COLO668 (cell line): ENCODE measurements around the gene FAM180A.

Source experiments
- DNase-seq: peaks from one replicate; lab custom pipeline; 2025; ENCODE audit not compliant: unreplicated experiment; lab: John Stamatoyannopoulos, UW

The FAM180A gene

DNA sequence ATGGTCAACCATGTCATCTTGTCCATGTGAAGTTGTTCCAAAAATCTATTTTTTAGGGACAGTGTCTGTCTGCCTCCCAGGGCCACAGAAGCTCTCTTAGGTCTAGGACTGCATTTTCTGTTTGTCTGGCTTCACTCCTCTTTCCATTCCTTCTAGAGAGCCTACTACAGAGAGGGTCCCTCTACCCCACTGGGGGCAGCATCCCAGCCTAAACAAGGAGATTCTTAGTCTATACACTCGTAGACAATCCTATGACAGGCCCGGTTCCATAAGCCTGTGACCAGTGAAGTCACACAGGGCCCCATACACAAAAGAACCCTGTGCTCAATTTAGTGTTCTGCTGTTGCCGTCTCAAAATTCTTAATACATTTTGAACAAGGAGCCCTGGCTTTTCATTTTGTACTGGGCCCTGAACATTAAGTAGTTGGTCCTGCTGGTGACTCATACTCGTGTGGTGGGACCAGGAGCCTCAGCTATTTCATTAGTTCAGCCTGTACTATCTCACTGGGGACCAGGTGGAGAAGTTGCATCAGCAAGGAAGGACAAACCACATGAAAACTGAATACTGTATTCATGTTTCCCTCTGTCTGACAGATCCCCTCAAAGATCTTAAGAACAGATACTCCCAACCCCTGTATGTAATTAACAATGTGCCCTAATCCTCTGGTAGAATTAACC, 23.5 kb upstream of the FAM180A start:
- DNase-seq, result no peak

DNA sequence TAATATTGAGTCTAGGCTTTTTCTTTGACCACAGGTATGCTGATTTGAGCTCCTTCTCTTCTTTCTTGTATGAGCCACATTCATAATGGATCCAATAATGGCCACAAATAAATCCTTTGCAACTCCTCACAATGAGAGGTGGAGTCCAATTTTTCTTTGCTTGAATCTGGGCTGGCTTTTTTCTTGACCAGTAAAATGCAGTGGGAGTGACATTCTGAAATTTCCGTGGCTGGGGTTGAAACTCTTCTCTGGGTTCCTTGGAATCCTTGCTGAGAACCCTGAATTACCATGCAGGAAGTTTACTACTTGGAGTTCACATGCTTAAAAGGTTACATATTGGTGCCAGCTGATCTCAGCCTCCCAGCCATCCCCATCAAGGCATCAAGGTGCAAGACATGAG, 22.4 kb upstream of the FAM180A start:
- DNase-seq, result no peak

DNA sequence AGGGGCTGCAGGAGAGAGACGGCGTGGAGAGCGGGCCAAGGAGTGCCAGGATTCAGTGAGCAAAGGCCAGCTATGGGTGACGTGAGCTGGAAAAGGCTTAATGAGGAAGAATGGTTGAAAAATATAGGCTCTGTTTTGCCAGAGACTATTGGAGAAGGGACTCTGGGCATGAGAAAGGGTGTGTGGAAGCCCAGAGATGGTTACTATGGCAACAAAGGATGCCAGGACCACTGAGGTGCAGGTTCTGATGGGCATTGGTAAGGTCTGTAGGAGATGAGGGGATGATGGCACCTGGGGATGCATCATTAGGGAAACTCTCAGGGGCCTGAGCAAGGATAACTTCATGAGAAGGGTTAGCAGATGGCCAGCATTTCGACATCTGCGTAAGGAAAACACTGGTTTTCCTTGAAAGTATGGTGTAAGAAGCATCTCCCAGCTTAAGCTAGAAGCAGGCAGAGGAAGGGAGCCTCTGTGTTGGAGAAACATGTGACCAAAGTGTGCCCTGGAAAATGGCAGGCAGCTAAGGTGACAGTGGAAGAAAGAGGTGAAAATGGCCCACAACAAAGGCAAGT, 21.6 kb upstream of the FAM180A start:
- no peak for DNase-seq

DNA sequence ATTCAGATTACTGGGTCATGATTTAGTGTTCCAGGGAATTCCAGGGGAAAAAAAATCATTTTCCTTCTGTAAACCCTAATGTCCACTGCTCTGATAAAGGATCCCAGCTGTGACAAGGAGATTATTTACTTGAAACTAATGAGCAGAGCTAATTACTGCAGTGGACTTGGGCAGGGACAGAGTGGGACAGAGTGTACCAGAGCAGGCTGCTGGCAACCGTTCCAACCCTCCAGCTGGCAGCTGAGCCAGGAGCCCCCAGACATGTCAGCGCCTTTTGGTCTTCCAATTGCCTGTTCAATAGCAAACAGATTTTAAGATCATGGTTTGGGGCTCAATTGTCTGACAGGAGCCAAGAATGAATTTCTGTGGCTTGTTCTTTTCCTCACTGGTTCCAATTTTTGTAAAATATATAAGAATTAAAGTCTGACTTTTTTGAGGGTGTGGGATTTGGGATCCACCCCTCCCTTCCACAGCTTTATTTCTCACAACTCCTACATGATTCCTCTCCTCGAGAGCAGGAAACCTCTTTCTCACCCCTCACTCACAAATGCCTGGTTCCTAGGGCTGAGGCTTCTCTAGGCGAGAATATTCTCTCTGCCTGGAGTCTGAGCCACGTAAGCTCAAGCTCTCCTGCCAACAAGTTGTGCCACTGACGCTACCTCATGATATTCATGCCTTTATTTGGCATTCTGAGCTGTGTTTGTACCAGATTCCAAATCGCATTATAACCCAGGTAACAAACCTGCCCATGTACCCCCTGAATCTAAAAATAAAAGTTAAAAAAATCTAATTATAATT, 20.6 kb upstream of the FAM180A start:
- DNase-seq, result no peak

DNA sequence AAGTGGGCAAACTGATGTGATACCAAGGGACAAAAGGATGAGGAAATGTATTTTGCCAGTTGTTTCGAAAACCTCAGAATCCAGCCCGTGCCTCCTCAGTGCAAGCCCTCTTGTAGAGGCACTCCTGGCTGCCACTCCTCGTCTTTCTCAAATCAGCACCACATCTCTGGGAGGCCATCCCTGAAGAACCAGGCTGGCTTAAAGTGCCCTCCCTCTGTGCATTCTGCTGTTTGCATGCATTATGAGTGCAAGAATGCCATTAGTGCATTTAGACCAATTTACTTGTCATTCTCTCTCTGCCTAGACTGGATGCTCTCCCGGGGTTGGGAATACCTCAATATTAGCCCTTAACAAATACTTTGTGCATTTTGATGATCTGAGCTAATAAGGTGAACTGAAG, 19.9 kb upstream of the FAM180A start:
- DNase-seq, result no peak

DNA sequence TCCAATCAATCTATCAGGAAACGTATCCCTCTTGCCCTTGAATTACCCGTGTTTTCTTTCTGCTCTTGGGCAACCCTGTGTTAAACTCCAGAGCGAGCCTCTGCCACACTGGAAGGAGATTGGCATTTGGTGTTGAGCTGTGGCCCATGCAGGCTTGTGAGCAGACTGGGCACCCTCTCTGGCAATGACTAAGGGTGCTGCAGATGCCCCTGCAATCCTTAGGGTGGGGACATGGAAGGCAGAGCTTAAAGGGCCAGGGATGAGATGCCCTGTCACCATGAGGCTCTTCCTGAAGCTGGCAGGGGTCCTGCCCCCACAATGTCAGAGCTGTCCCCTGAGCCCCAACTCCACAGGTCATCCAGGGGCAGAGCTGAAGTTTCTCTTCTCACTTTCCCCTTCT, 19.5 kb upstream of the FAM180A start:
- DNase-seq, result no peak

DNA sequence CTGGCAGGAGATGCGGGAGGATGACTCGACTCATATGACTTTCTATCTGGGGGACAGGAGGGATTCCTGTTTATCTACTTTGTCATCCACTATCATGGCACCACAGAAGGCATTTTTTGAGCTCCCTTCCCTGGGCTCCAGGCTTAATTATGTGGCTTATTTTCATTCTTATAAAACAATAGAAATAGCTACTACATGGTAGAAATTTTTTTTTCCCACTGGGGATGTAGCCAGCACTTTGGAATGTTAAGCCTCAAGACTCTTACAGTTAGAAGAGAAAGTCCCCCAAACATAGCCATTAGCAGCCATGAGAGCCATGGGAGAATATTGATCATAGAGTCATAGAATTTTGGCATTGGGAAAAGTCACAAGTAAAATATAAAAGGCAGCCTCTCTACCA, 14.6 kb upstream of the FAM180A start:
- DNase-seq, result no peak

DNA sequence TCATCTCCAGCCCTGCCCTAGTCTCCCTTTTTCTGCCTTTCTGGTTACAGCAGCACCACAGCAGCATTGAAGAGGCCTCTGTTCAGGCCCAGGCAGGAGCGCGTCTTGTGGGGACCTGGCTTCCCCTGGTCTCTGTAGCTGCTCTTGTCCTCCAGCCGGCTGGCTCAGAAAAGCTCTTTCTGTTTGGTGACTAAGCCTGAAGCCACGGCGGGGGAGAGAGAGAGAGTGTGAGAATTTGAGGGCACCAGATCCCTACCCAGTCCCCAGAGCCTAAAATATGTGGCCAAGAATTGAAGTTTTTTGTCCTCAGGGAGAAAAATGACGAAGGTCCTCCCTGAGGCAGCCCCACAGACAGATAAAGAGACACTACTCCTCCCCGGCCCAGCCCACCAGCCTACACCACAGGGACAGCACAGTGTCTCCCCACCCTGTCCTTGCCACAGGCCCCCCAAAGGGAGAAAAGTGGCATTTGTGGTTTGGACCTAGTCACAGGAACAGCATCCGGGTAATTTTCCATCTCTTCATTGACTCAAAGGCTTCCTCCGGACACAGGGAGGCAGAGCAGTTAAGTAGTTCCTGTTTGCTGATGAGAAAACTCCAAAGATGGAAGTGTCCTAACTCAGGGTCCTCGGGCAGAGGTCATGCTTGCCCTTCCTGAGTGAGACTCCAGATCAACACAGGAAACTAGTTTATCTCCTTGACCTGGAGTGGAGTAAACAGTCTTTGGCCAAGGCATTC, 13.3 kb upstream of the FAM180A start:
- DNase-seq, result no peak

DNA sequence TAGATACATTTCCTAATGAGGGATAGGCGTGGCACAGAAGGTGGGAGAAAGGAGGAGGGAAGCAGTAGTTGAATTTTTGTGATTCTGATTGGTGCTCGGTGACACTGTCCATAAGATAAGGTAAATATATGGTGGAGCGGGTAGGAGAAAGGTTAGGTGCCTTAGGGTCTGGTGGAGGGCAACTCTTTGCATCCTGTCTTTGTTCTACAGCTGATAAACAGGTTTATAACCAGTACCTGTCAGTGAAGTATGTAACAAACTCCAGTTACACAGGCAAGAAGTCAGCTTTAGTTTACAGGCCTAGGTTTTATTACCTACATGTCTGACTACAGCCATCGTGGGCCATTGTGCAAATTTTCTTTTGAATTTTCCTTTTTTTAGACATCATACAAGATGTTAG, 10.9 kb upstream of the FAM180A start:
- DNase-seq, result no peak

DNA sequence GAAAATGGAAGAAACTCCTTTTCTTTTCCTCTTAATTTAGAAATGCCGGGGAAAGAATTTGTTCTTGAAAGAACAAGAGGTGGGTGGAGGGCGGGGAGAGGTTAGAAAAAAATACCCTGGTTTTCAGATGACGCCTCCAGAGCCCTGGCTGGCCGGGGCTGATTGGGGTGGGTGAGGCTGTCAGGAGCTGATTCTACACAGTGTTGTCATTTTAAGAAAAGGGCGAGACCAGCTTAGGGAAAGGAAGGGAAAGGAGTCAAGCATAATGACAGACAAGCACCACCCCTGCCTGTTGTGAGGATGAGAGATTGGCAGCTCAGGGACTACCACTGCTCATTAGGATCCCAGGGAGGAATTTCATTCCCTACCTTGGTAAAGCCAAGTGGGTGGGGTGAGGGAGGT, 9.9 kb upstream of the FAM180A start:
- no peak for DNase-seq

DNA sequence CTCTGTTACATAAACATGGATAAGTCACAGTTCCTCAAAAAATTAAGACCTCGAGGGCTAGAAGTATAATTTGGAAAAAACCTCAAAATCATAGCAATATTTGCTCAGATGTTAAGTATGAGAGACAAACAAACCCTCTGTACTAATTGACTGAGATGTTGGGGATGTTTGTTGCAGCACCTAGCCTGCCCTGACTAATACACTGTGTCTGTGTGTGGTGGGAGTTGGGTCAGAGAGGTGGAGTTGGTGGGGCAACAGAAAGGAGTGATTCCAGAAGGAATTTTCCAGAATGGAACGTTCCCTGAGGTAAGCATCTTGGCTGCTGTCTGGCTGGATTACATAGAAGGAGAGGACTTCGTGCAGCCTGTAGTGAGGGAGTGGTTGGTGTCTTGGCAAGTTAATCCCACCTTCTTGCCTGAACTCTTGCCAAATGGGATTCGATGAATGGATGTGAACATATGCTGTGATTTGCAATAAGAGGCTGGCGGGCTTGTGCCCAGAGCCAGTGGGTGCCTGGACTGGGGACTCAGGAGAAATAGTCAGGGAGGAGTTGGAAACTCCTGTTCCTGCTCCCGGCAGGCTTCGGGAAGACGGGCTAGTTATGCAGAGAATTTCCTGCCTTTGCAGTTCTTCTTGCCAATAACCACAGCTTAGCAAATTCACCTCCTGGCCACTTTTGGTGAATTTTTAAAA, 9.3 kb upstream of the FAM180A start:
- no peak for DNase-seq

DNA sequence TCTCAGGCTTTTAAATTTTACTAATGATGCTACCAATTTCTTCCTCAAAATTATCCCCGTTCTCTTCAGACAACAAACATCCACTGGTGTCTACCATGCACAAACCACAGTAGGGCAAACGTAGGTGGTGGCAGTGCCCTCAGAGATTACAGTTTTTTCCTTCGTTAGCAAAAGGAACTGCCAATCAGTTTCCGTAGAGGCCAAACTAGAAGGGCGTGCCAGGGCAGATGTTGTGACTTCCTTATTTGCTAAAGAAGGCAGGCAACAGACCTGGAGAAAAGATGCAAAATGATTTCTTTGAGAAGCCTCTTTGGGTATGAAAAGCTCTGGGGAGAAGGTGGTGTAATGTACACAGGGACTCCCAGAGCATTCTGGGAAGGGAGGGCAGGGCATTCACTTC, 7.6 kb upstream of the FAM180A start:
- DNase-seq, result no peak

DNA sequence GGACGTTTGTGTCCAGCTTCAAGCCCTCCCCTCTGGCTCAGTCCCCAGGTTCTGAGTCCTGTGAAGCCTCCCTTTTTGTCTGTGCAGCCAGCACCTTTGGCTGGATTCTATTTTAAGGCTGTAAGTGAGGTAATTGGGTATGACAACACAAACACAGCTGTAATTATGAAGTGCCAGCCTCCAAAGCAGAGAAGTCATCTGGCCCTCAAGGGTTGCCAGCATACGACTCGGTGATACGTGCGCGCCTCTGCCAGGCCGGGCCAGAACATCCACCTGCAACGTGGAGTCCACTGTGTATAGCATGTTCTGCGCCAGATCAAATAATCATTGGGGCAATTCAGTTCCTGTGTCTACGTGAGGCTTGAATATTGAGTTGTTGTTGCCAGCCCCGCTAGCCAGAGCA, 6.7 kb upstream of the FAM180A start:
- no peak for DNase-seq

DNA sequence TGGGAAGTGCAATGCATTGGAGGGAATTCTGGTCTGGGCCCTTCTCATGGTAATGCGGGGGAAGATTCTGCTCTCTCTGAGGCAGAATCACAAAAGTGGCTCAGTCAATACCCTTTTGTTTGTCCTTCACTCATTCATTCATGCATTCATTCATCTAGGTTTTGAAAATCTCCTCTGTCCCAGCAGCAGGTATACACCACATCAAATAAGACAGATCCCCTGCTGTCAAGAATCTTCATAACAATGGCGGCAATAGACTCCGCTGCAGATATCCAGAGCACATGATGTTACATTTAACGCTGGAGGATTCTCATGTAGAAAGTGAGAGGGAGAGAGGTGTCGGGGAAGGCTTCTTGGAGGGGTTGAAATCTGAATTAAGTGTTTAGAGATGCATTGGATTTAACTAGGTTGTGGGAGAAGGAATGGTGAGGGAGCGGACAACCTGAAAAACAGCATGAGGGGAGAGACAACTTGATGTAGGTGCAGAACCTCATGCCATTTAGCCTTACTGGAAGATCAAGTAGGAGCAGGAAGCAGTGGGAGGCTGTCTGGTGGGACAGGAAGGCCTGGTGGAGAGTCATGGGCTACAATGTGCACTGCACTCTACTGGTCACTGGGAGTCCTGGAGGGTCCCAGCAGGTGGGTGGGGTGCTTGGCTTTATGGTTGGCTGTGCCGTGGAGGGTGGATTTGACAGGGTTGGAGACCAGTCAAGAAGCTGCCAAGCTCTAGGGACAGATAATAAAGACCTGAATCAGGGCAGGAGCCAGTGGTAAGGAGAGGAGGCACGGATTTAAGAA, 5.2 kb upstream of the FAM180A start:
- no peak for DNase-seq

DNA sequence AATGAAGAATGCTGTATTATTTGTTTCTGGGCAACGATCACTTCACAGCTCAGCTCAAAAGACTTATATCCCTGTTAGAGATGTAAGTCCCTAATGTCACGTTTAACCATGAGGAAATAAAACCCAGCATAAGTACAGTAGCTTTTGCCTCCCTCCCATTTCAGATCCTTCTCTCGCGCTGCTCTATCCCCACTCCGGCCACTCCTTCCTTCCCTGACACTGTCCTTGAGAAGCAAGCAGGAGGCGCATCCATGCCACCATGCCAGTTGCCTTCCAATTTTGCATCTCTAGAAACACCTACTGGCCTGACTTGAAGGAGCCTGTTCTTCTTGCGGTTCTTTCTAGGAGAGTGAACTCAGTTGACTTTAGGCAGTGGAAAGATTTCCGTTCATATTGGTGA, 1.2 kb downstream of the FAM180A start:
- no peak for DNase-seq

DNA sequence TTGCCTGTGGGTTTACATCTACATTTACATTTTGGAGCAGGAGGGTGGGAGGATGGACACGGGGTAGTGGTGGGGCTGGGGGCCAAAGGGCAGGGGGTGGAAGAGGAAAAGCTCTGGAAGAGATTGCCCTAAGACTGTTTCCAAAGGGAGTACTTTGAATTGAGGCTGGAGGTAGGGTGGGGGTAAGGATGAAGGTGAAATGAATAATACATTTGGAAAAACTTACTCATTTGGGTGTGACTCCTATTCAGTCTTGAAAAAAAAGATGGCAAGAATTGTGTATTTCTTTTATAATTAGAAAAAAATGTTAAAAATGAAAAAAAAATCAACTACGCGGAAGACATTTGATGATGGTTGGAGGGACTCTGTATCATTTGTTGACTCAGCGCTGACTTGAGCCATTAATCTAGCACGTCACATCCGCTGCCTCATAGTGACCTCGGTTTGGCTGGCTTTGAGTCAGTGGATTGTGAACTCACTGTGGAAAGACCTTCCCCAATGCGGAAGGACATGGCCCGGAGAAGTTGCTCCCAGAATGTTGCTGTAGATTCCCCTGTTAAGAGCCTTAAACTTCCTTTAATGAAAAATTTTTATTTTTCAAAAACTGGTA, 2.8 kb downstream of the FAM180A start:
- DNase-seq, result no peak

DNA sequence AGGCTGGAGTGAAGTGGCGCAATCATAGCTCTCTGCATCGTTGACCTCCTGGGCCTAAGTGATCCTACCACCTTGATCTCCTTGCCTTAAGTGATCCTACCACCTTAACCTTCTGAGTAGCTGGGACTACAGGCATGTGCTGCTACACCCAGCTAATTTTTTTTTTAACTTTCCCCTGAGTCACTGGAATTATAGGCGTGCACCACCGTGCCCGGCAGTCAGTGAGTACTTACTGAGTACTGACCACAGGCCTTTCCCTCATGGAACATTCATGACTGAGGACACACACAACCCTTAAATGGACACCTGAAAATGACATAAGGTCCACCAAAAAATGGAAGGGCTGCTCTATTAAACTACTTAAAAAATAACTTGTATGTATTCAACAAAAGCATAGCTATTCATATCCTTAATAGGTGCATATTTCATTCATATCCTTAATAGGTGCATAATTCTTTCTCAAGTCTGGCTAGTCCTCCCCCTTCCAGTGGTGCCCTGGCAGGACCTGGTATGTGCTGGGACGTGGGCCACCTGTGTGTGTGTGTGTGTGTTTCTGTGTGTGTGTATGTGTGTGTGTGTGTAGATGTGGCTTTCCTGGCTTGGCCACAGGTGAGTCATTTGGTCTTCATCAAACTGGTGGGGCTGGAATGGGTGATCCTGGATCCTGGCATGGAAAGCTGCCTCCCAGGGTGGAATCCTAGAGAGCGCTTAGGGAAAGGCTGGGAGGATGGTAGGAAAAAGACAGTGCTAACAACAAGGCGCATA, 3.5 kb downstream of the FAM180A start:
- no peak for DNase-seq

DNA sequence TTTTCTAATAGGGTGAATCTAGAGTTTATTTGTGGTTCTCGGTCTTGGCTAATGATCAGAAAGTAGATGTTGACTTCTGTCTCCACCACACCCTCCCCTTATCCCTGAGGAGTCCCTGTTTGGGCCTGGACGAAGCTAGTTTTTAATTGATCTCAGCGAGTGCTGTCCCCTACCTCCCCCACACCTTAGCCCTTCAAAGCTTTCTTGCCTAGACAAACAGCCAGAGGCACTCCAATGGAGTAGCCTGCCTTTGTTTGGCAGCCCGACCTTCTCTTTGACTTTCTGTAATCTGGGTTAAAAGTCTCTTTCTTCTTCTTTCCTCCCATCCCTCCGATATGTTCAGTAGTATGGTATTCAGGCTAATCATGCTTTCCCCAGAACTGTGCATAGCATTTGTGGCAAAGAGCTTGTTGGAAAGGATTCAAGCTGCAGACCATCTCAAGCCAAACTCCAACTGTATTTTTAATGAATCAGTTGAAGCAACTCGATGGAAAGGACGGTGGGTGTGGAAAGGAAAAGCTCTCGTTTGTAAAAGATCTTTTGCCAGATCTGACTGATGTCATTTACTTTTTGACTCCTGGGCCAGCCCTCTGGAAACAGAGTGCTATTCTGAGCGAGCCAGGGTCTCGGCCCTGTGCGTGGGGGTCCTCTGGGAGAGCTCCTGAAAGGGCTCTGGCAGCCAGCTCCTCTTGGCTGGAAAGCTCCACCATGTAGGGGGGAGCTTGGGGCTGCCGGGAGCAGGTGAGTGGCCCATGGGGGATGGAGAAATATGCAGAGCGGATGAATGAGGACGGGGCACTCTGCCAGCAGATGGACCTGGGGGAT, 4.5 kb downstream of the FAM180A start:
- no peak for DNase-seq
